ENCODE data around the gene TMEM183A. TPM values are rescaled to one million over a fixed set of nuclear protein-coding genes. Genes with fewer than 3 reads are reported as not detected.

Gene TMEM183A
- total and polyA plus RNA-seq, 10 of the 15 experiments (the other 5 are each of a cell fraction or from before 2014, with no cell fraction given) = 12.3 to 103 (median 66.3) TPM

DNA sequence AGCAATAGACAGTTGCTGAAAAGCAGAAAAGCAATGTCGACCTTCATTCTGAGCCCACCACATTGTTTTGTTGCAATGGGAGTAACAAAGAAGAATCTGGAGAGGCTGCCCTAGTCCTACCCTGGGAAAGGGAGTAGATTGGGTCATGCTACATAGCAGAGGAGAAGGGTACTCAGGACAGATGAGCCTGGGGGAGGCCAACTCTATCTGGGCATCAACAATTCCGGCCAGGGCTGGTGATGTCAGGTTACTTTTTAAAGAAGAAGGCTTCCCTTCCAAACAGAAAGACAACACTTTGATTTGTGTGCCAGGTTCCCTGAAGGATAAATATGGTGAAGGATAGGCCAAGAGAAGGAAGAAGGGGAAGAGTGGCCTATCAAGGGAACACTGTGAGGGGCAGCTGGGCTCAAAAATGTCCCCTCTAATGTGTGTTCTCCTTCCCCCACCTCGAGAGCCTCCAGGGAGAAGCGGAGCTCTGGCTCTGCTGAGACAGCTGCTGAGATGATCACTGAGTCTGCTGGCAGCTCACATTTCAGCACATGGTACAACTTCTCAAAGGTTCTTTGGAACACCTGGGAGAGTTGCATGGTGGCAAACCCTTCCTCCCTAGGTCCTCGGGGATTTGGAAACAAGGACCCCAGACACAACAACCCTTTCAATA is 45.8 kb upstream of the TMEM183A start:
- ATAC-seq = no peak
- Histone ChIP-seq H3K4me2 (ENCODE audit: control insufficient read depth, insufficient read depth) (no peak overlapping the region), H3K4me1 (ENCODE audit: control insufficient read depth, insufficient read depth, low read length) (peaks cover 12% of the 10 kb centered on the region), H3K9me3 (replicated peaks; ENCODE audit: control insufficient read depth, insufficient read depth, low read length) (no peaks in the 10 kb centered on the region), H3K4me3 (no peak overlapping the region), H4K20me1 (ENCODE audit: control insufficient read depth, insufficient read depth) (no peaks in the 10 kb centered on the region), H3K27me3 (replicated peaks in 1 of 2; ENCODE audit: control insufficient read depth in 2 of 2, insufficient read depth in 2 of 2, low read length in 1 of 2) (no peaks in the 10 kb centered on the region), H3K79me2 (ENCODE audit: control insufficient read depth, insufficient read depth, low read length) (peaks cover 18% of the 10 kb centered on the region), H2AFZ (ENCODE audit: control insufficient read depth, low read depth, low read length) (no peak overlapping the region), H3K9ac (ENCODE audit: control insufficient read depth, insufficient read depth, low read length) (no peak overlapping the region), H3K36me3 (ENCODE audit: control insufficient read depth in 2 of 2, insufficient read depth in 2 of 2, low read length in 1 of 2) (no peaks in the 10 kb centered on the region; a peak in 2 of 4 replicates), H3K27ac (ENCODE audit: control insufficient read depth, insufficient read depth) (no peak overlapping the region)
- no peak for DNase-seq (ENCODE audit: low read depth, low spot score)
- POLR2A ChIA-PET = no interaction called here
- BruUV-seq (replicated peaks) = no TSS peak
- SMC1A ChIA-PET (ENCODE audit: uncharacterized antibody, unreplicated experiment) = no interaction called here
- CTCF ChIA-PET = interaction anchor here (0.6 kb wide), 1 partner anchor 282 kb away, joined by 3 read pairs; no protein-coding TSS in a partner anchor
- RAD21 ChIA-PET (ENCODE audit: unreplicated experiment) = no interaction called here
- intact Hi-C loops (cut with micrococcal nuclease; ENCODE audit: unreplicated experiment) (no loop called here), in situ Hi-C loops (cut with MboI) (no loop called here)
- no peak for FAIRE-seq
- WGBS (ENCODE audit: insufficient coverage, insufficient replicate concordance, low lambda C conversion rate, missing lambda C conversion rate) = 92% methylated on average over 5 of the region's 5 CpGs
- TF ChIP-seq, protein P1, sequence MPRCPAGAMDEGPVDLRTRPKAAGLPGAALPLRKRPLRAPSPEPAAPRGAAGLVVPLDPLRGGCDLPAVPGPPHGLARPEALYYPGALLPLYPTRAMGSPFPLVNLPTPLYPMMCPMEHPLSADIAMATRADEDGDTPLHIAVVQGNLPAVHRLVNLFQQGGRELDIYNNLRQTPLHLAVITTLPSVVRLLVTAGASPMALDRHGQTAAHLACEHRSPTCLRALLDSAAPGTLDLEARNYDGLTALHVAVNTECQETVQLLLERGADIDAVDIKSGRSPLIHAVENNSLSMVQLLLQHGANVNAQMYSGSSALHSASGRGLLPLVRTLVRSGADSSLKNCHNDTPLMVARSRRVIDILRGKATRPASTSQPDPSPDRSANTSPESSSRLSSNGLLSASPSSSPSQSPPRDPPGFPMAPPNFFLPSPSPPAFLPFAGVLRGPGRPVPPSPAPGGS (IDR thresholded peaks at IDR 0.05; ENCODE audit: borderline replicate concordance, insufficient read depth, low read depth, low read length, poor library complexity, severe bottlenecking) = no peak
- TF ChIP-seq TAF1 (IDR thresholded peaks at IDR 0.05; ENCODE audit: borderline replicate concordance, low read depth, low read length) = no peak

DNA sequence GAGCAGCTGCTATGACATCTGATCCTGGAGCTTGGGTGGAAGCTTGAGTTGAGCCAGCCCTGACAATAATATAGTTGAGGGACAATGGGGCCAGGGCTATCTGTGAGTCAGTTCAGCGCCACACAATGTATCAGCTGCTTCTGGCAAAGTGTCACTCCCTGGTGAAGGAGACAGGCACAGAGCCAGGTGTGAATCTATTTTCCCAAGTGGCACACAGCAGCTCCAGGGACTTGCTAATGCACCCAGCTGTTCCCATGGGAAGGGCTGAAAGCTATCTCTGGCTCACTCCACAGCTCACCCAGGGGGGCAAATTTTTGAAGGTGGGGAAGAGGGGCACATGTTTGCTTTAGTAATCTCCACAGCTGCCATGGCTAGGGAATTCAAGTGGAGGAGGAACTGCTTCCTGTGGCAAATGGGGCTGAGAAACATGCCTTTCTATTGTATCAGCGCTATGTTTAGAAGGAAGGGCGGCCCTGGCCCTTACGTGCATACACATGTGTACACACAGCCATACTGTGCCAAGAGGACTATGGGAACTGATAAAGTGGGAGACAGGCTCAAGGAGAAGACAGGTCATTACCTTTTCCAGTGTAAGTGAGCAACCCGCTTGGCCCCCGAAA is 42.3 kb upstream of the TMEM183A start:
- ChIA-PET SMC1A (ENCODE audit: uncharacterized antibody, unreplicated experiment) (no interaction called here), CTCF (no interaction called here), POLR2A (interaction anchor here (0.8 to 1.0 kb wide), 3 partner anchors 10 to 69 kb away, joined by 3 read pairs; no protein-coding TSS in a partner anchor), RAD21 (ENCODE audit: unreplicated experiment) (interaction anchor here (1.0 kb wide), 1 partner anchor 12 kb away, joined by 4 read pairs; no protein-coding TSS in a partner anchor)
- no peaks in the 10 kb centered on the region for H3K27me3 ChIP-seq (replicated peaks in 1 of 2; ENCODE audit: control insufficient read depth in 2 of 2, insufficient read depth in 2 of 2, low read length in 1 of 2)
- H3K4me2 ChIP-seq (ENCODE audit: control insufficient read depth, insufficient read depth) = no peak overlapping the region
- no peaks in the 10 kb centered on the region for H3K9me3 ChIP-seq (replicated peaks; ENCODE audit: control insufficient read depth, insufficient read depth, low read length)
- no peak for FAIRE-seq
- WGBS (ENCODE audit: insufficient coverage, insufficient replicate concordance, low lambda C conversion rate, missing lambda C conversion rate) = 92% methylated on average over 6 of the region's 6 CpGs
- ATAC-seq = no peak
- no peak for TF ChIP-seq SUZ12 (IDR thresholded peaks at IDR 0.05; ENCODE audit: unreplicated experiment)
- no peak for DNase-seq (ENCODE audit: low read depth, low spot score)
- H3K36me3 ChIP-seq (ENCODE audit: control insufficient read depth in 2 of 2, insufficient read depth in 2 of 2, low read length in 1 of 2) = no peaks in the 10 kb centered on the region; a peak in 2 of 4 replicates
- H2AFZ ChIP-seq (ENCODE audit: control insufficient read depth, low read depth, low read length) = no peak overlapping the region
- peaks cover 7% of the 10 kb centered on the region for H3K79me2 ChIP-seq (ENCODE audit: control insufficient read depth, insufficient read depth, low read length)
- H3K4me1 ChIP-seq (ENCODE audit: control insufficient read depth, insufficient read depth, low read length) = peaks cover 23% of the 10 kb centered on the region
- H3K4me3 ChIP-seq = no peak overlapping the region
- H4K20me1 ChIP-seq (ENCODE audit: control insufficient read depth, insufficient read depth) = no peaks in the 10 kb centered on the region
- in situ Hi-C loops (cut with MboI) (no loop called here), intact Hi-C loops (cut with micrococcal nuclease; ENCODE audit: unreplicated experiment) (no loop called here)
- H3K9ac ChIP-seq (ENCODE audit: control insufficient read depth, insufficient read depth, low read length) = no peak overlapping the region
- H3K27ac ChIP-seq (ENCODE audit: control insufficient read depth, insufficient read depth) = no peak overlapping the region
- no TSS peak for BruUV-seq (replicated peaks)

Measured in GM12878 (cell line).